Measurements from ENCODE around the gene DLGAP1.
A peak's percentile ranks its signal among the peaks of the same experiment; 100 is the strongest.

The DLGAP1 gene

DNA sequence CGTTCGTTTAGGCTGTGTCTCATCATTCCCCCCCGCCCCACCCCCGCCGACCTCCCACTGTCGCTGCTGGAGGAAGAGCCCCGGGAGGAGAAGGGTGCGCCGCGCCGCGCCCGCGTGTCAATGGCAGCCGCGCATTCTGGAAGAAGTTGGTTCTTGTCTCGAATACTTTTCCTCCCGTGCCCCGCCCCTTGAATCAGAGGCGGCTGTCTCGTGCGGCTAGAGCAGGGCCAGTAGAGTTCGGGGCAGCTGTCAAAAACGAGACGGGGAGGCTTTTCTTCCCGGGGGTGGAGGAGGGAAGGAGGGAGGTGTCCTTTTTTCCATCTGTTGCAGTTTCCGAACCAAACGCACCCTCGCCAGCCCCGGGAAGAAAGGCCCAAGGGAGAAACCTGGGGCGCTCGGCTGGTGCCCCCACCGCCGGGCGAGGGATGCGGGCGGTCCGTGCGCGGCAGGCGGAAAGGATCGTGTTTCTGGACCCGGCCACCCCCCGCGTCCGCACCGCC, 1005.5 kb downstream of the DLGAP1 start:
- peak; percentile 71 for DNase-seq (ENCODE audit: low read depth)

- DNase-seq (ENCODE audit: low read depth): peak; percentile 32
Observed at GRCh38 chr18:3448838-3449511, 1006.1 kb downstream of the DLGAP1 start.

DNA sequence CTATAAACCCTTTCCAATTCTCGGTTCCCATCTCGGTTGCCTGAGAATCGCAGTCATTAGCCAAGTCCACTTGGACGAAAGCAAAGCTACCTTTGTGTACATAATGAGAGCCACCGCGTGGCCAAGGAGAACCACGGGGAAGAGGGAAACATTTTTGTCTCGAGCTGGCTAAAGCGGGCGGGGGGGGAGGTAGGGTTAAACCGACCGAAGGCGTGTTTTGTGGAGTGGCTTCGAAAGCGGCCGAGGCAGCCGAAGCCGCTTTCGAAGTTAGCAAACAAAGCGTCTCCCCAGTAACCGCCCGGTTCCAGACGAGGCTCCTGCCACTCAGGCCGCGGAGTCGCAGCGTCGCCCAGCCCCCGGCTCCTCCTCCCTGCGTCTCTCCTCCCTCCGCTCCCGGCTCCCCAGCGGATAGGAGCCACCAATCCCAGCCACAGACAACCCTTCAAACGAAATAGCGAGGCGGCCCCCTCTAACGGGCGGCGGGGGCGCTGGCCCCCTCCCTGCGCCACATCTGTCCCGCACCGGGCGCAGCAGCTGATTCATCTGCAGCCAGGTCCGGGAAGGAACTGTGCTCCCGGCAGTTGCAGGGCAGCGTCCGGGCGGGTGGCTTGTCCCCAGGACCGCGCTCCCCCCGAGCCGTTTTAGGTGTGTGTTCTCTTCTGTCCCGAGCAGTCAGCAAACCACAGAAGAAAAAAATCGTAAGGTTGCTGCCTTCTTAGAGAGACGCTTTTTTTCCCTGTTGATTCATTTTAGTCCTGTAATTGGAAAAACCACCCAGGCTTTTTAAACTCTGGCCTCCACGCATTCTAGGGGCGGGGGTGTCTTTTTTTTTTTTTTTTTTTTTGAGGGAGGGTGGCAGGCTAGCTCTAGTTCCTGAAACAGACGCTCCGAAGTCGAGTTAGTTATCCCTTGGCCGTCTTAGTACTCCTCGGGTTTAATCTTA, 1006.9 kb downstream of the DLGAP1 start:
- peak; percentile 75 for DNase-seq (ENCODE audit: low read depth)

GRCh38 chr18:3447068-3447894, 1007.8 kb downstream of the DLGAP1 start:
- DNase-seq (ENCODE audit: low read depth): no peak
